ENCODE data around the gene CALM3.

CALM3 gene

DNA sequence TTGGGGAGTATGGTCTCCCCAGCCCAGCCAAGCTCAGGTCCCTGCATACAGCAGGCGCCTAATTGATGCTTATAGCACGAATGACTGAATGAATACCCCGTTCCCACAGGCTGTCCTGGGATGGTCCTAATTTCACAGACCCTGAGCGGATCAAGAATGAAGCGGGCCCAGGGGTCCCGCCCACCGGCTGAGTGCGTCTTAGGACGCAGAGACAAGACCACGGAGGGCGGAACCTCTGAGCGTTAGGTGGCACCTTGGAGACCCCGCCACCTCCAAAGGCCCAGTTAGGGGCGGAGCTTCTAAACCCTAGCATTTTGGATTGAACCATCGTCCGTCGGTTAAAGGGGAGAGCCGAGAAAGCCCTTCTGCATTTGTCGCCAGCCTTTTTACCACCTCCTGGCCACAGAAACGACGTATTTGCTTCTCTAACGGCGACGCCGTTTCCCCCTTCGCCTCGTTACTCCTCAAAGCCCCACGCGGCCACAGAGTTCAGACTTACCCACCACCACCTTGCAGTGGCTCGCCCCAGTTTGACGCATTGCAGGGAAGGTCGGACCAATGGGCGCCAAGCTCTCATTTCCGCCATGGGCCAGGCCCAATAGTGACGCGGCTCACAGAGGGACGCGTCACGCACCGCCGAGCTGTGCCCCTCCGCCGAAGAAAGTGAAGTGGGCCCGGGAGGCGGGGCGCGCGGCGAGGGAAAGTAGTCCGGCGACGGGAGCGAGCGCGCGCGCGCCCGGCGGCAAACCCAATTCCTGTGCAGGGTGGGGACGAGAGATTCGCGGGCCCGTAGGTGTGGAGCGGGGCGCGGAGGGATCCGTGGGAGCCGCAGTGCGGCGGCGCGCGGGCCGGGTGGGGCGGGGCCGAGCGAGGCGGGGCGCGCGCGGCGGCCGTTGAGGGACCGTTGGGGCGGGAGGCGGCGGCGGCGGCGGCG lies 479 bp upstream of the CALM3 start:
- peak; percentile 58 for FAIRE-seq

DNA sequence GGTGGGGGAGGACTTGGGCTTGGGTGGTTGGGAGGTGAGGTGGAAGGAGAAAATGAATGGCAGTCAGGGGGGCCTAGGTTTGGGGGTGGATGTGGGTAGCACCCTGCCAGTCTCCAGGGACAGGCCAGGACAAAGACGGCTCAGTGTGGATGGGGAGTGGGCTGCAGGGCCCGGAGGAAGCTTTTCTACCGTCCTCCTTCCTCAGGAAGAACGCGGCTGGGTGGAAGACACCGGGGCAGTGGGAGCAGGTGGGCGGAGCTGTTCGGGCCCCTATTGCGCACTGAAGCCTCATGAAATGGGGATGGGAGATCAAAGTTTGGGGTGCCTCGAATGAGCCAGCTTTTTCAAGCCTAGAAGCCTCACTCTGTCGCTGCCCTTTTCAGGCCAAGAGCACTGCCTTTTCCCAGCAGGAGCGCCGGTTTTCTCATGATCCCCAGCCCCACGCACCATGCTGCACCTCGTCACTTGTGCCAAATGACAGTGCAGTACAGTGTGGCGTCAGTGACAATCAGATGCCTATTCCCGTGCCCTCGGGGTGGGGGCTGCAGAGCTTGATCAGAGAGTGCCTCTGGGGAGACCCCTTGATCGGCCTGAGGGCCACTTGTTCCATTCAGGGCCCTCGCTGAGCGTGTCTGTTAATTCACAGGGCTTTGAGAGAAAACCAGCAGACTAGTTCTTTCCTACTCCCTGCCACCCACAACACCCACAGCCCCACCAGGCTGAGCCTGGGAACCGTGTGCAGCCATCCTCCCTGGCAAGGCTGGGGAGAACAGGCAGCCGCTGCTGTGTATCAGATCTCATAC lies 1.5 kb downstream of the CALM3 start:
- no peak for FAIRE-seq

- no peak for FAIRE-seq
These were observed 2.1 kb downstream of the CALM3 start for GRCh38 chr19:46603195-46603637.

GRCh38 chr19:46603752-46604231 lies 2.7 kb downstream of the CALM3 start:
- FAIRE-seq: no peak

DNA sequence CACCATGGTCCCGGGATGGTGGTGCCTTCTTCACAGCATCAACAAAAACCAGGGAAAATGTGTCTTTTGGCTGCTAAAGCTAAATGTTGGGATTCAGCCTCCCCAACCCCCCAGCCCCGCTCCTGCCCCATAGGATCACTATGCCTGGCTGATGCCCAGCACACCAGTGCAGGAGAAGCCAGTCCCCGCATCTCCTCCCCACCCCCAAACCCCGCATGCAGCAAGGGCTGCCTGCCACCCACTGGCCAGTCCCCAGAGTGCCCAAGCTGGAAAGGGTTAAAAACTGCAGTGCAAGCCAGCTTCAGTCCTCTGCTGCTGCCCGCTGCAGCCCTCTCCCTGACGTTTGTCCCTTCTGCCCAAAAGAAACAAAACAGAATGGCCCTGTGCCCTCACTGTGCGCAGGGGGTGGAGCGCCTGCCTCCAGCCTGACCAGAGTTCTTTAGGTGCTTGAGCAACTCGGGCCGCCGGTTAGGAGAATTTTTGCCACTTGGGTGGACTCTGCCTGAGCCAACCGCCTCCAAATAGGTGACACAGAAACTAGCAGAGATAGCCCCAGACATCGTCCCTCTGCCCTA lies 3.7 kb downstream of the CALM3 start:
- no peak for FAIRE-seq

- no peak for FAIRE-seq
These were observed 4.3 kb downstream of the CALM3 start for GRCh38 chr19:46605356-46605821.

DNA sequence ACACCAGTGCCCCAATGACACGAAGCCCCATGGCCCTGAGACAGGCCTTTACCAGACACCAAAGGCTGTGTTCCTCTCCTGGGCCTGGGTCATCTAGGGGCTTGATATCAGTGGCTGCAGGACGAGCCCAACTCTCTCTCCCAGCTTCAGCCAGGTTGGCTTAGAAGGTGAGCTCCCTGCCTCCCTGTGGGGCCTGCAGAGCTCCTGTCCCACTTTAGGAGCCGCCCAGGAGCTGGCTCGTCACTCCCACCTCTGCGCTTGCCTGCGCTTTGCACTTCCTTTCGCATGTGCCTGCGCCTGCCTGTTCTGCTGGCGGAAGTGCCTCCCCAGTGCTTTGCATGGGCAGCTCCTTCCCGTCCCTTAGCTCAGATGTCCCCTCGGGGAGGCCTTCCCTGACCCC lies 4.9 kb downstream of the CALM3 start:
- no peak for FAIRE-seq

DNA sequence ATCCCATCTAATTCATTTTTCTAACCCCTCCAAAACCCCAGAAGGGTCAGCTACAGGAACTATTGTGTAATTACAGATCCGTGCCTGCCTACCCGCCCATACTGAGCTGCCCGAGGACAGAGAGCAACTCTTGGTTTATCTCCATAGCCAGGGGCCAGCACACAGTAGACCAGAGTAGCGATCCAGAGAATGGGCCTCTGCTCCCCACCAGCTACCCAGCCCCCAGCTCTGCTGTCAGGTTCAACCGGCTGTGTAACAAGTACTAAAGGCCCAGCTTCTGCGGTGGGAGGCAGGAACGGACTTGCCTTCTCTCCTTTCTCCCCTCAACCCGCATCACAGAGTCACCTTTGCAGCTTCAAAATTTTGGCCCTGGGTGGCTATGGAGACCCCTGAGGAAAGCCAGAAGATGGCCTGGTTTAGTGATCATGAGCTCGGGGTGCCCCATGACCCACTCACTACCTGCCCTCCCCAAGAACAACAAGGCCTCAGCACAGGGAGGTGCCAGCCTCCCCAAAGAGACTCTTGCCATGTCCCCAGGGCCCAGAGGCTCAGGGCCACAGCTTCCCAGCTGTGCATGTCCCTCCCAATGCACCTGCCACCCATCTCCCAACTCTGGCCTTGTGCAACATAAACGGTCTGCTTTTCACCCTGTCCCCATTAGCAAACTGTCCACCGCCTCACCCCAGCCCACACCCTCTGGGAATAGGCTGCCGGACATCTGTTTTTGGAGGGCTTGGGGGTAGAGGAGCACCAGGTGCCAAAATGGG lies 5.7 kb downstream of the CALM3 start:
- no peak for FAIRE-seq

- no peak for FAIRE-seq
These were observed 6.3 kb downstream of the CALM3 start for GRCh38 chr19:46607448-46607841.

DNA sequence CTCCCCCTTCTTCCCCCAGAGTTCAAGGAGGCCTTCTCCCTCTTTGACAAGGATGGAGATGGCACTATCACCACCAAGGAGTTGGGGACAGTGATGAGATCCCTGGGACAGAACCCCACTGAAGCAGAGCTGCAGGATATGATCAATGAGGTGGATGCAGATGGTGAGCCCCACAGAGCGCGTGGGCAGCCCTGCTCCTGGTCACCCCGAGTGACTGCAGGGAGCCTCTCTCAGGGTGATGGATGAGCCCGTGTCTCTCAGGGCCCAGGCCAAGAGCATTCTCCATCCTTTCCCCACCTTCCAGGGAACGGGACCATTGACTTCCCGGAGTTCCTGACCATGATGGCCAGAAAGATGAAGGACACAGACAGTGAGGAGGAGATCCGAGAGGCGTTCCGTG lies 7.0 kb downstream of the CALM3 start:
- FAIRE-seq: no peak

DNA sequence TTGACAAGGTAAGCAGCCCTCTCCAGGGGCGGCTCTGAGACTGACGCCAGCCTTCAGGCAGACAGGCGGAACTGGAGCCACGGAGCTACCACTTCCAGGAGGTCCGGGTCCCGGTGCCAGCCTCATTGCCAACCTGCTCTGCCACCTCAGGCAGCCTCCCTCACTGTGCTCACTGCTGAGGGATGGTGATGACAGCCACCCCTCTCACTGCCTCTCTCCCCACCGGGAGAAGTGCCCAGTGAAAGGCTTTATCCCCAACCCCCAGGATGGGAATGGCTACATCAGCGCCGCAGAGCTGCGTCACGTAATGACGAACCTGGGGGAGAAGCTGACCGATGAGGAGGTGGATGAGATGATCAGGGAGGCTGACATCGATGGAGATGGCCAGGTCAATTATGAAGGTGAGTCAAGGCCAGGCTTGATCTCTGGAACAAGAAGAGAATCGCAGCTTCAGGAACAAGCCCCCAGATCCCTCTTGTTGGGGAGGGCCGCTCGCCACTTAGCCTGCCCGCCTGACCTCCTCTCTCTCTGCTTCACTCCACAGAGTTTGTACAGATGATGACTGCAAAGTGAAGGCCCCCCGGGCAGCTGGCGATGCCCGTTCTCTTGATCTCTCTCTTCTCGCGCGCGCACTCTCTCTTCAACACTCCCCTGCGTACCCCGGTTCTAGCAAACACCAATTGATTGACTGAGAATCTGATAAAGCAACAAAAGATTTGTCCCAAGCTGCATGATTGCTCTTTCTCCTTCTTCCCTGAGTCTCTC lies 7.6 kb downstream of the CALM3 start:
- FAIRE-seq: no peak

GRCh38 chr19:46609511-46610412 lies 8.6 kb downstream of the CALM3 start:
- no peak for FAIRE-seq

GRCh38 chr19:46610413-46610775 lies 9.3 kb downstream of the CALM3 start:
- no peak for FAIRE-seq

DNA sequence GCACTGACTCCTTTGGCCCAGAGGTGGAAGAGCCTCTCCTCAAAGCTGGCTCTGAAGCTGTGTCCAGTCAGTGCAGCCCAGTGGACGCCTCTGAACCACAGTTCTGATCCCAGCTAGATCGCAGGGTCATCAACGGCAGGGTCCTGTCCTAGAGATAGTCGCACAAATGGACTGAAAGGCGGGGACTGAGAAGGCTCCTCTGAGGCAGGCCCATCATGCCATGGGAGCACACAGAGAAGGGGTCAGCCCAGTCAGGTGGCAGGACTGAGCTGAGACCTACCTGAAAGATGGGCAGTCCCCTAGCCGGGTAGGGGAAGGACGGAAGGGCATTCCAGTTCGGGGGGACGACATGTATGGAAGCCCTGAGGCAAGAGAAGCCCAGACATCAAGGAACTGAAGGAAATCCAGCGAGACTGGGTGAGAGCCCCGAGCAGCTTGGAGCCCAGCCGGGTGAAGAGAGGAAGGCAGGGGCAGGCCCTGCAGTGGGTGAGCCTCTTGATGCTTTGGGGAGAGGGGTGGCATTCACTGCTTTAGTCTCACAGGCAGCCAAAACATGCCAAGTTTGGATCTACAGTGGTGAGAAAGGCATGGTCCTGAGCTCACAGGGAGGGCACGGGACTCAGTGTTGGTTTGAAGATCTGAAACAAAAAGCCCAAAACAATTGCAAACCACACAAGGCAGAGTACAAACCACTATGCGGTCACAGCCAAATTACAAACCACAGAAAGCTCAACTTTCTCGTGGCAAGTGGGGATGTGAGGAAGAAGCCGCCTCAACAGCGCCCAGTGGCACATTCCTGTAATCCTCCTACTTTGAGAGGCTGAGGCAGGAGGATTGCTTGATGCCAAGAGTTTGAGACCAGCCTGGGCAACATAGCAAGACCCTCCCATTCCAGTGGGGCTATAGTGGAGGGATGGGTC lies 10.0 kb downstream of the CALM3 start:
- no peak for FAIRE-seq

- FAIRE-seq: no peak
These were observed 10.6 kb downstream of the CALM3 start for GRCh38 chr19:46611776-46612175.

DNA sequence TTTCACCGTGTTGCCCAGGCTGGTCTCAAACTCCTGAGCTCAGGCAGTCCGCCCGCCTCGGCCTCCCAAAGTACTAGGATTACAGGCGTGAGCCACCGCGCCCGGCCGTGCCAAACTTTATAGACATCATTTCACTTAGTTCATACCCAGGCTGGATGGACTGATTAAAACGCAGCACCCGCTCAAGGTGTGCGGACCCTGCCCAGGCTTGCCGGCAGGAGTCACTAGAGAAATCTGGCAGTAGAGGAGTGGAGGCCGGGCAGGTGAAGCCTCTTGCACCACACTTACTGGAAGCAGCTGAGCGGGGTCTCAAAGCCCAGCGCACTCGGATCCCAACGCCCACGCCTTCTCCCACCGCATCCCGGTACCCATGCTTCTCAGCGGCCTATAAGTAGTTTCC lies 12.4 kb downstream of the CALM3 start:
- FAIRE-seq: no peak

DNA sequence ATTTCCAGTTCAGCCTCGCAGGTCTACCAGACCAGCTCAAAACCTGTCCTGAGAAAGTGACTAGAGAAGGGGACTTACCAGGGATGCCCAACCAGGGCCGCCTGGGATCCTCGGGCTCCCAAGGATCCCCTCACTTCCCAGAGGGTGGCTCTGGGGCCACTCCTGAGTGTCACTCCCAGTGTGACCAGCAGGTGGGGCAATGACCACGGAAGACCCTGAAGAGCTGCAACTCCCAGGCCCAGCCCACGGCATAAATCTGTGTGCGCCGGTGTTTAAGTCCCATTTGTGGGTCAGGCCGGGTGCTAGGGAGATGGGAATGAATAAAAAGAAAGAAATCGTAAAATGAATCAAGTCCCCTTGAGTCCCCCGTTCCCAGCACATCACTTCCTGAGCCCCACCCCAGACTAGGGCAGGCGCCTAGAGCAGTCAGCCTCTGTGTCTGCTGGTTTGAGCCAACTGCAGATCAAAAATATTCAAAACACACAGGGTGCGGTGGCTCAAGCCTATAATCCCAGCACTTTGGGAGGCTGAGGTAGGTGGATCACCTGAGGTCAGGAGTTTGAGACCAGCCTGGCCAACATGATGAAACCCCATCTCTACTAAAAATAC lies 13.1 kb downstream of the CALM3 start:
- FAIRE-seq: no peak

DNA sequence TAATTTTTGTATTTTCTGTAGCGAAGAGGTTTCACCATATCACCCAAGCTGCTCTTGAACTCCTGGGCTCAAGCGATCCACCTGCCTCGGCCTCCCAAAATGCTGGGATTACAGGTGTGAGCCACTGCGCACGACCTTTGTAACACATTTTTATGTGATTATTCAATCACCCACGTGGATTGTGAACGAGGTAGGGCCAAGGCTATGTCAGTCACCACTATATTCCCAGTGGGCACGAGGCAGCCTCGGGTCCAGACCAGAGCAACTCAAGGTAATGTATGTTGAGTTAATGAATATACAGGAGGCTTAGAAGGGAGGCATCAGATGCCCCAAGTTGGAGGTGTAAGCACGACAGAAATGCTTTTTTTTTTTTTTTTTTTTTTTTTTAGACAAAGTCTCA lies 14.8 kb downstream of the CALM3 start:
- FAIRE-seq: no peak
